GM18870 (cell line): ENCODE results near the gene SKI.

Experiments
- ATAC-seq: cut with Tn5 transposase; IDR thresholded peaks from one replicate; pipeline ENCODE4 v1.9.1; 2021; ENCODE audit warnings: moderate library complexity; ENCODE audit not compliant: unreplicated experiment

SKI gene

DNA sequence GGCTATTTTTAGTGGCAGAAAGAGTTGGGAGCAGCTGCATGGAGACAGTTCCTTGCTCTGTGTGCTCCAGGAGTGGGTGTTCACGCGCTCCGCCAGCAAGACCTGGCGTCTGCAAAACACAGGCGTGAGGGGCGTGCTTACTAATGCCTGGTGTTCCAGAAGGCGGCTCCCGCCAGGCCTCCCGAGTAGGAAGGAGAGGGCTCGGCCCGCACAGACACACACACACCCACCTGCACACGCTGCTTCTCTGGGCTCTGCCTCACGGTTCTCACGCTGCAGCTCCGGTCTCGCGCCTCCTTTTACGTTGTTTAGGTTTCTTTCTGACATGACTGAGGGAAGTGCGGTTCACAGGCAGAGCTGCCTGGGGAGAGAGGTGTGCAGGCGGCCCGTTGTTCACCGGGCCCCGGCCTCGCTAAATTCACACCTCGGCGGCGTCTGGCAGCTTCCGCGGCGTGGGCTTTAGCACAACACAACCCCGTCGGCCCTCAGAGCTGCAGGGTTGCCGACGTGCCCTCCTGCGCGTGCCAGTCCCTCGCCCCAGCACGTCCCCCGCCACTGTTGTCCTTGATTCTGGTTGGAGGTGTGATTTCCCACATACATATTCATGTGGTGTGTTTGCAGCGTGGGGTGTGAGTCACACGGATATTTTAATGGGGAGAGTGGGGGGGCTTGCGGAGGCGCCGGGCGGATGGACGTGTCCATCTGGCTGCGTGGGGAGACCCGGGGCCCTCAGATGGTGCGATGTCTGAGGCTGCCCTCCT lies 77.0 kb downstream of the SKI start:
- ATAC-seq, result no peak

DNA sequence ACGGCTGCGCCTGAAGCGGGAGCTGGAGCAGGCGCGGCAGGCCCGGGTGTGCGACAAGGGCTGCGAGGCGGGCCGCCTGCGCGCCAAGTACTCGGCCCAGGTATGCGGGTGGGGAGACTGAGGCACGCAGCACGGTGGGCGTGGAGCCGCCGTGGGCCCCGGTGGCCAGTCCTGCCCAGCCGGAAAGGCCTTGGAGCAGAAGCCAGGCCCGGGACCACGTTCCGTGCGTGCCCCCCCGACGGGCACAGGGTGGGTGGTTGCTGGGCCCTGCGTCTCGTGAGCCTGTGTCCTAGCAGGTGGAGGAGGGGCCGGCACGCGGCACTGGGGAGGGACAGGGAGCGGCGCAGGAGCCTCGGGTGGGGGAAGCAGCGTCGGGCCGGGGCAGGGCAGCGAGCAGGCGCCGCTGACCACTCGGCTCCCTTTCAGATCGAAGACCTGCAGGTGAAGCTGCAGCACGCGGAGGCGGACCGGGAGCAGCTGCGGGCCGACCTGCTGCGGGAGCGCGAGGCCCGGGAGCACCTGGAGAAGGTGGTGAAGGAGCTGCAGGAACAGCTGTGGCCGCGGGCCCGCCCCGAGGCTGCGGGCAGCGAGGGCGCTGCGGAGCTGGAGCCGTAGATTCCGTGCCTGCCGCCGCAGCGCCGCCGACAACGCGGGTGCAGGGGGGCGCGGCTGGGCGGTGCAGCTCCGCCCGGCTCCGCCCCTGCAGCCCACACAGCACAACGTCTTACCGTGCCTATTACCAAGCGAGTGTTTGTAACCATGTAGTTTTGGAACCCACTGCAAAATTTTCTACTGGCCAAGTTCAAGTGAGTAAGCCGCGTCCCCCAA lies 78.2 kb downstream of the SKI start:
- no peak for ATAC-seq

DNA sequence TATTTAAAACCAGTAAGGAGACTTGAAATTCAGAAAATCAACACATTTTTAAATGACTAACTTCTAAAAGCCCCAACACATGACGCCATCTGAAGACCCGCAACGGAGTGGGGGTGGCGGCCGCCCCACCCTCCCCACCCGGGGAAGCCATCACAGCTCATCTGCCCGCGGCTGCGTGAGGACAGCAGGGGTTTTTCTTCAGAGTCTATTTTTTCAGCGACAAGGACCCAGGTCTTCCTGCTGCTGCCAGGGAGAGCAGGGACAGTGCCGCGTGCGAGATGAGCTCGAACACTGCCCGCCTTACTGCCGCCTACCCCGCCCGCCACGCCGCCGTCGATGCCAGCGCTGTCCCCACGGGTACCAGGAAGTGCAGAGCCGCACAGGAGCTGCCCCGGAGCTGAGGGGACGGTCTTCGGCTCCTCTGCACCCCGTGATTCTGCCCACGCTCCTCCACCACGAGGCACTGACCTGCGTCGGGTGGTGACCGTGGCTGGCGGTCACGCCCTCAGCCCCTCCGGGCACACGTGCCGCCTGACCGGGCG lies 79.0 kb downstream of the SKI start:
- no peak for ATAC-seq

DNA sequence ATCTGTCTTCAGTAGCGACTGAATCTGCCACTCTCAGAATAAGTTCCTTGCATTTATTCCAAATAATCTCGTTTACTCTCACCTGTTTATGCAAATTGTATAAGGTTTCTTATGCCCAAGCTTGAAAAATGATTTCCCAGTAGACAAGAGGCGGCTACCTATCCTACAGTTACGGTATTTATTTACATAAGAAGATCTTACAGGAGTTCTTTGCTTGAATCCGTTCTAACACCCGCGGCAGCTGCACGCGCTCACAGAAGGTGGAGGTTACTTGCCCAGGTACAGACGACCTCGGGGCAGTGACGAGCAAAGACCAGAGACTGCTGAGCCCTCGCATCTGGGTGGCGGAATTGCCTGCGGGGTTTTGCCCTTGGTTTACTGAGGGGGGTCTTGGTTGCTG lies 79.9 kb downstream of the SKI start:
- no peak for ATAC-seq

DNA sequence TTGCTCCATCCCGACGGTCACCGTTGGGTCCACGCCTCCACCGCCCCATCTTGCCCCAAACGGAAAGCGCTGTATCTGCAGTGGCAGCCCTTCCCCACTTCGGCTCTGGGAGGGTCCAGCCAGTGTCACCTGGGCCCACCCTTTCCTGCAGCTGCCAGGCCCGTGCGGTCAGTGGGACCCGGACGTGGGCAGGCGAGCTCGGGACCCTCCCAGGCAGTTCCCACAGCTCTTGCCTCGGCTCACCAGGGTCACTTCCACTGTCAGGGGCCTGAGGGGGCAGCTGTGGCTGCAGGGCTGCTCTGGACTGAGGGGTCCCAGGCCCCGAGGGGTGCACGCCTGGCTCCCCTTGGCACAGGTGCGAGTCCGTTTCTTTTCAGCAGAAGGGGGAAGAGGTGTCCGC lies 80.7 kb downstream of the SKI start:
- ATAC-seq, result no peak

DNA sequence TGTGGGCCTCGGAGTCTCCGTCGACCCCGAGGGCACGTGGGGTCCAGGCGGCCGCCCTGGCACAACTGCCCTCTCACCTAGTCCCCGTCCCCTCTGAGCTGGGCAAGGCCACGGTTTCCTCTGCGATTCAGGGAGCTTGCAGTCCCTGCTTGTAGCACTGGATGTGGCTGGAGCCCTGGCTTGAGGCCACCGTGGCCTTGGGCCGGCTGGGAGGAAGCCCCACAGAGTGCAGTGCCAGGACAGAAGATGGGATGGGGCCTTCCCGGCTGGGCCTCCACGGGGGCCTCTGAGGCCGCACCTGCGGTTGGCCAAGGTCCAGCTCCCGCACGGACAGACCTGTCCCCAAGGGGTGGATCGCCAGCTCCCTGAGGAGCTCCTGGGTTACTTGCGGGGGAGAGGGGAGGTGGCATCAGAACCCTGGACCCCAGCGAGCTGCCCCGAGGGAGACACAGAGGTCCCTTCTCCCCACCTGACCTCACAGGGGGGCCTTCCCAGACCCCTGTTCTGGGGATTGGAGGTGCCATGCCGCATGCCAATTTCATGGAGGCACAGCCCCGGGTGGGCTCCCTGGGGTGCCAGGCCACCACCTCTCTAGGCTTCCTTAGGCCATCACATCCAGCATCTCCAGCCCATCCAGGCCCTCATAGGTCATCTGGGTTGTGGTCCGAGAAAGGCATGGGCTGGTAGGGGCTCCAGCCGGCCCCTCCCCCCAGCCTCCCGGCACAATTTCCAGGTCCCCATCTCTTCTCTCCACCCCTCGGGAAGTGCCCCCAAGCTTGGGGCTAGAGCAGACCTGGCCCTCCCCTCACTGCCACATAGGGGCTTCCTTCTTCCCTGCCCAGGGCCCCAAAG lies 82.4 kb downstream of the SKI start:
- ATAC-seq, result no peak

DNA sequence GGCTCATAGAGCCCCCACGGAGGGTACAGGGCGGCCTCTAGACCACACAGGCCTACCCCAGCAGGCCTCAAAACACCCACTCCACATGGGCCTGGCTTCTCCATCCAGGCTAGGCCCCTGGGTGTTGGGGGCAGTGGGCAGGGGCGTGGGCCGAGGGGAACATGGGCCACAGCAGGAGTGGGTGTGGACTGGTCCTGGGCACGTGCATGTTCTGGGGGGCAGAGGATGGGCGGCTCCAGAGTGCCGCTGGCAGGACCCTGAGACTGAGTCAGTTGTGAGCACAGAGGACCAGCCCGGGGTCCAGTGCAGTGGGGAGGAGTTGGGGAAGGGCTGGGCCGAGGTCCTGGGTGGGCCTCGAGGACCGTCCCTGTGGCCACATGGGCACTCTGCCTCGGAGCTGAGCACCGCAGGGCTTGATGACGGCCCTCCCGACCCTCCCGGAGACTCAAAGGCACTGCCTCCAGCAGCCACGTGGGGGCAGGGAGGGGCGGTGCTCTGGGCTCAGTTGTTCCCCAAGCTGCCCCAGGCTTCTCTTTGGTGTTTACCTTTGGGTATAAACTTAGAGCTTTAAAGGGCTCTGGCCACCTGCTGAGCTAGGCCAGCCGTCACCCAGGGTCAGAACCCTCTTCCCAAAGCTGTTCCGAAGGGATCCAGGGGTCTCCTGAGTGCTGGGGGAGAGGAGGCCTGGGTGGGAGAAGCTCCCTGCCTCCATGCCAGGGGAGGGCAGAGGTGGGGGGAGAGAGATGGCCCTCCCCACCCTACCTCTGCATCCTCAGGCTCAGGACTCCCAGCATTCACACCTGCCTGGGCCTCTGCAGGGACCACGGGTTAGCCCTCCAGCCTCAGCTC lies 83.3 kb downstream of the SKI start:
- no peak for ATAC-seq

DNA sequence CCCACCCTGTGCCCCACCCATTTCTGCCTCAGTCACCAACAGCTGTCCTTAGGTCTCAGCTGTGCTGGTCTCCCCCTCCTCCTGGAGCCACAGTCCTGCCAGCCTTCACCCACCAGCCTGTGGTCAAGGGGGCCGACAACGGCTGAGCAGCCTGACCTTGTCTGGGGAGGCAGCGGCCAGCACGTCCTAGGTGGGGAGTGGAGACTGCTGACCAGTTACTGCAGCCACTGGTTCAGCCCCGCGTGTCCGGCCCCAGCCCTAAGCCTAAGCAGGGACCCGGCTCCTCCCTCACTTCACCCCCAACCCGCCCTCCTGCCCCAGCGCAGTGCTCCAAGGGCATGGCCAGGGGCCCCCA lies 84.0 kb downstream of the SKI start:
- no peak for ATAC-seq

DNA sequence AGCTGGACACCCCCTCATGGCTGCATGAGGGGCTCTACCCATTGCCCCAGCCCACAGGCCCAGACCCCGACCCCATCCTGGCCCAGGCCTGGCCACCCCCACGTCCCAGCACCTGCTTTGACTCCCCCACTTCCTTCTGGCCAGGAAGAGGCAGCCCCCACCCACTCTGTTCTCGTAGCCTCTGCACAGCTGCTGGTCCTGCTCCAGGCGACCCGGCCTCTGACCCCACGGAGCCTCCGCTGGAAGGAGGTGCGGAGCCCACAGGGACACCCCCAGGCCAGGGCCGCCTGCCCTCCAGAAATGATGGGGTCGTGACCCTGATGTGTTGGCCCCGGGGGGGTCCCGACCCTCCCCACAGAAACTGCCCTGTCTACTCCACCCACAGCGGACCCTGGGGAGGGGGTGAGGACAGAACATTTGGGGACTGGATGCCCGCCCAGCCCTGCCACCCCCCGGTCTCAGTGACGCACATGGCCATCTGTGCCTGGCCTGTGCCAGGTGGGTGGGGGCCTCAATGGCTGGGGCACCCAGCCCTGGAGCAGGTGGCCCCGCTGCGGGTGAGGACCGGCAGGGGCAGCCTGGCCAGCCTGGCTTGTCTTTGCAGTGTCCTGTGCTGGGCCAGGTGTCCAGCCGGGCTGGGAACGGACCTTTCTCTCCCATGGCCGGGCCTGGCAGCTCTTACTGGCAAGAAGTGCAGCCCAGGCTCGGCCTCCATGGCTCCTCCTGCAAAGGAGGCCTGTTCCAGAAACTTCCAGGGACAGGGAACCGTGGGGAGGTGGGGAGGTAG lies 84.6 kb downstream of the SKI start:
- ATAC-seq, result no peak

DNA sequence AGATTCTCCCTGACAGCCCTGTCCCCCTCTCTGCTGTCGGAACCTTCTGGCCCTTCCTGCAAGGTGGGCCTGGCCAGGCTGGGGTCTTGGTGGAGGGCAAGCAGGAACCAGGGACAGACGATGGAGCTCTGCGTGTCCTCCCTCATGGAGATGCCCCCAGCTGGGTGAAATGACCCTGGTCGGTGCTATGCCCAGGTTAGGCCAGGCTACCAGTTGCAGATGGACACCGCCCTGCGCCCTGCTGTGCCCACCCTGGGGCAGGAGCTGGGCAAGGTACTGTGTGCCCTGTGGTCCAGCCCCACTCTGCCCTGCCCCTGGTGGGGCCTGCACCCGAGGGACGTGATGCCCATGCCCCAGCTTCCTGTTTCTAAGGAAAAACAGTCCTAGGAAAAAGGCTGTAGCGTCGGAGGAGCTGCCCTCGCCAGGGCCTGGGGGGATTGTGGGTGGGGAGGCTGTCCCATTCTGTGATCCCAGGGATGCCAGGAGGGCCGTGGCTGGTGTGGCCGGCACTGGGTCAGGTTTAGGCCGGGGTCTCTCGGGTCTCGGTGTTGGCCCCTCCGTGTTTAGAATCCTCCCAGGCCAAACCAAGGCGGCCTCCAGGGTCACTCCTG lies 85.6 kb downstream of the SKI start:
- no peak for ATAC-seq

DNA sequence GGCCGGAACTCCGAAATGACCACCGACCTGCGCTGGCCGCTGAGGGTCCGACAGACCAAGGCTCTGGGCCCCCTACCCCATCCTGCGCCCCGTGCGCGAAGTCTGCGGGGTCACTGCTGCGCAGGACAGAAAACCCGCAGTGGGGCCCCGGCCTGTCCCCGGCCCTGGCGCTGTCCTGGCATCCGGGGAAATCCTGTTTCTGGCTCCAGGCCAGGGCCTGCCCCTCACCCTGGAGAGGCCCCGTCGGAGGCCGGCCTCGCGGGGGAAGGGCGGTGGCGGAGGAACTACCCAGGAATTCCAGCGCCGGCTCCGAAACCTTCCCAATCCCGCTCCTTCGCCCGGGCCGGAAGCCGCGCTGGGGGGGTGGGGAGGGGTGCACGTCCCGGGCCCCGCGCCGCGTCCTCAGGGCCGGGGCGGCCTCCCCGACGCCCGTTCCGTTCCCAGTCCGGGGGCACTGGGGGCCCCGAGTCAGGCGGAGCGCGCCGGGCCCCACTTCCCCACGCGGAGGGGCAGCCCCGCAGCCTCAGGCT lies 86.2 kb downstream of the SKI start:
- ATAC-seq, result no peak

DNA sequence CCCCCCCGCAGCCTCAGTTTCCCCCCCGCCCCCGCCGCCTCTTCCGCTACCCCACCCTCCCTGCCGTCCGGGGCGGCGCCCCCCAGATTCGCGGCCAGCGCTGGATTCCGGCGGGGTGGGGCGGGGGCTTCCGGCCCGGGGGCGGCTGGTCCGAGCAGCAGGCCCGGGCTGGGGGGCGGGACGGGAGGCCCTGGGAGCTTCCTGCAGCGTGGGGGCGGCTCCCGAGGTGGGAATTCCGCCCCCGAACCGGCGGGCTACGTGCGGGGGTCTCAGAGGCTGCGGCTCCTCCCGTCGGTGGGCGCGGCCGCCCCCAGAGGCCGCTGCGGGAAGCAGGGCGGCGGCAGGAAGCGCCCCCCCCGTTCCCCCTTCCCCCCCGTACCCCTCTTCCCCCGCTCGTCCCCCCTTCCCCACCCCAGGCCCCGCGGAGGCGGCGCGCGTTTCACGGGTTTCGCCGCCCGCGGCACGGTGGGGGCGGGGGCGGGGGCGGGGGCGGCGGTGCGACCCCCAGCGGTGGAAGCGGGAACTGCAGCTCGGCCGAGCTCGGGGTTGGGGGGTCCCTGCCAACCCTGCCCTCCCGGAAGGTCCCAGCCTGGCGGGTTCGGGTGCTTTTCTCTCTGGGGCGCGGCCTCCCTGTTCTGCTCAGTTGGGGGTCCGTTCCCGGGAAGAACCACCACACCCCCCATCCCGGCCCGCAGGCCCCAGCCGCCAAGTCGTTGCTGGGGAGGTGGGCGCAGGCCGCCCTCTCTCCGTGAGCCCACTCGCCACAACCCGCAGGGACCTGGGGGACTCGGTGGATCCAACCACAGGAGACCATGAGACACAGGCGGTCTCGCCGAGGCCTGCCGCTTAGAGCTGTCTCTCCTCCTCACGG lies 86.9 kb downstream of the SKI start:
- ATAC-seq, result no peak

DNA sequence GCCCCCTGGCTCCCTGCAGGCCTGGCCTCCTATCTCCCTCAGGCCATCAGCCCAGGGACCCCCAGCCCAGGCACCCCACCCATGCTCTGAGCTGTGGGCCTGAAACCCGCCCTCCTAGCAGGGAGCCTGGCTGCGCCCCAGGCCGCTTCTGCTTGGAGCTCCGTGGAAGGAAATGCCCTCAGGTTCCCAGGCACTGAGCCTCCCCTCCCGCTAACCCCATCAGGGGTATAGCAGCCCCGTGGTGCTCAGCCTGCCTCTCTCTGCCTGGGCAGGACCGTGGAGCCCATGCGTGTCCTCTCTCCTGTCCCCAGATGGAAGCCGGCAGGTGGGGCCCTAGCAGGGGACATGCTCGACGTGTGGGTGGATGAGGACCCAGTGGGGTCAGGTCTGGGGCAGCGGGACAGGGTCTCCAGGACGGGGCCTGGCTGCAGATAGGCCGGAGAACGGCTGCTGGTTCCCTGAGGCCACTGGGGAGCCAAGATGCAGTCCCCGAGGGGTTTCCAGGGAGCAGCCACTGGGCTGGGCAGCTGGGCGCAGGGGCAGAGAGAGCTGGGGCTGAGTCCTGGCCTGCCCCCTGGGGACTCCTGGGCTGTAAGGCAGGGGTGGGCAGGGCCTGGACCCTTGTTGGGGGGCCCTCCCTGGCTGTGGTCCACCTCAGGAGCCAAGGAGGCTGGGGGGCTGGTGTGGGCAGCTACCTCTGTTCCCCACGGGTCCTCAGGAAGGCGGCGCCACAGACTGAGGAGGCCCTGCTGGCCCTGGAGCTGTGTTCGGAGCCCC lies 87.7 kb downstream of the SKI start:
- no peak for ATAC-seq

DNA sequence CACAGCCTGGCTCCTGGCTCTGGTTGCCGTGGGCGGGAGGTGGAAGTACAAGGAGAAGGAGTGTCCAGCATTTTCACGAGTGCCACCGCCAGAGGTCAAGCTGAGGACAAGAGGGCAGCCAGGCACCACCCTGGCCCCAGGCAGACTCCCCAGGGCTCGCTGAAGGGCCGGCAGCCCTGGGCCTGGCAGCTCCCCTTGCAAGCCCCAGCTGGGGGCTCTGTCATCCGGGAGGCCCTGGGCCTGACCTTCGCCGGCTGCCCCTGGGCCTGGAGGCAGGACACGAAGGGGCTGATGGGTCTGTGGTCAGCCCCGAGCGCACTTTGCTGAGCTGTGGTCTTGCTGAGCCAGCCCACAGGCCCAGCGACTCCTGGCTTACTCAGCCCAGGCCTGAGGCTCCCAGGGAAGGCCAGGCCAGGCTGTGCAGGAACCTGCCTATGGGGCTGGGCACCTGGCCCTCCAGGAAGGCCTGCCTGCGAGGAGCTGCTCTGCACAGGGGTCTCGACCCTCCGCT lies 88.4 kb downstream of the SKI start:
- no peak for ATAC-seq

DNA sequence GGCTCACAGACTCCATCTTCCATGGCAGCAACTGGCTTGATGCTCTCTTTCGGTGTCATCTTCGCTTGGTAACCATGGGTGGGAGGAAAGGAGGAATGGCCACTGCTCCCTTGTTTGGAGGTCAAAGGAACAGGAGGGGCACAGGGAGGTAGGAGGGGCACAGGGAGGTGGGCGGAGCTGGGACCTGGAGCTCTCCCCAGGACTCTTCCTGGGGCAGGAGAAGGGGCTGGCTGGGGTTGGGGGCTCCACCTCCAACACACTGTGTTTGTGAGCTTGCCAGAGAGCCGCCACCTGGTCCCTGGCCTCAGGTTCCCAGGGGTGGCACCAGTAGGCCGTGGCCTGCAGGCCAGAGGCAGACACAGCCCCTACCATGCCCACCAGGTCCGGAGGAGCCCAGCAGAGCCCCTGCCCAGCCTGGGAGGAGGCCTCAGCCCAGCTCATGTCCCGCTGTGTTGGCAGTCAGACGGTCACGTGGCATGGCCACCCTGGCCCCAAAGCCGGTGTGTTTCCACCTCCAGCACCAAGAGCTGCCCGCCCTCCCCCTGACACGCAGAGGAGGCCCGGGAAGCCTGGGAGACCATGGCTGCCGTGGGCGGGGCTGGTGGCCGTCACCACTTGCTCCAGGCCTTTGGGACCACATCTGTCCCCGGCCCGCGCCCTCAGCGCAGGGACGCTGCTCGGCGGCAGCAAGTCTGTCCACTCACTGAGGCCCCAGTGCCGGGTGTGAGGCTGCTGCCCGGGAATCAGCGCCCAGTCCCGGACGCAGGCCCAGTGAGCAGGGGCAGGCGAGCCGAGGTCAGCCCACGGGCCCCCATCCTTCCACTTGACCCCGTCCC lies 89.3 kb downstream of the SKI start:
- ATAC-seq, result no peak
